Lower lobe of right lung (tissue), 2 donors: ENCODE results near the gene RBBP8NL. TPM values are rescaled to one million over a fixed set of nuclear protein-coding genes. Genes with fewer than 3 reads are reported as not detected.

ENCODE experiments used
- ATAC-seq, 2 donors: fragments of 200-7000 bp; cut with Tn5 transposase; one replicate each; pipeline ENCODE4 v1.9.1; 2020 to 2022; ENCODE audit warnings: mild to moderate bottlenecking in 2 of 2, moderate library complexity in 2 of 2
- DNase-seq: peaks from one replicate; pipeline ENCODE4 v3.0.0-alpha.2; 2020
- H3K27ac ChIP-seq: fragments of 200-600 bp; one replicate; pipeline ENCODE4 v1.8.0; 2022
- H3K27me3 ChIP-seq: fragments of 200-600 bp; one replicate; pipeline ENCODE4 v1.8.0; 2022; ENCODE audit warnings: low read depth
- H3K36me3 ChIP-seq: fragments of 200-600 bp; one replicate; pipeline ENCODE4 v1.8.0; 2022; ENCODE audit warnings: mild to moderate bottlenecking
- H3K4me1 ChIP-seq: fragments of 200-600 bp; one replicate; pipeline ENCODE4 v1.8.0; 2022
- H3K4me3 ChIP-seq: fragments of 200-600 bp; one replicate; pipeline ENCODE4 v1.8.0; 2022; ENCODE audit warnings: mild to moderate bottlenecking
- H3K9me3 ChIP-seq: fragments of 200-600 bp; one replicate; pipeline ENCODE4 v1.8.0; 2022
- CTCF ChIP-seq: fragments of 200-600 bp; IDR thresholded peaks from one replicate; pipeline ENCODE4 v1.8.0; 2022; ENCODE audit warnings: antibody characterized with exemption, mild to moderate bottlenecking
- intact Hi-C: fragments of 100-400 bp; cut with DNase I; formaldehyde crosslinking; loops from one replicate; pipeline ENCODE4 v1.11.0; 2022
- total RNA-seq: library from RNA; stranded (reverse); fragmentation: NEBNext Ultra II Directional; extraction: Animal tissue kit (Norgen Biotek cat#: 25700); gene quantifications from one replicate; pipeline ENCODE4 v1.2.1, GENCODE V29; 2021
- donor health status: DM: no; HTN: yes; CAD: no; lungs with severe emphysema.

Gene RBBP8NL
- total RNA-seq, 1 donor from 2014 or later = 2.0 TPM

- no peaks in the 10 kb centered on the region for H3K9me3 ChIP-seq
- intact Hi-C loops = loop anchor here (10.0 kb wide), 1 partner anchor 78 kb away; the partner anchor contains the start of gene ADRM1
- no peaks in the 10 kb centered on the region for H3K36me3 ChIP-seq
- no peaks in the 10 kb centered on the region for H3K27me3 ChIP-seq
- no peak overlapping the region for H3K4me3 ChIP-seq
- no peak overlapping the region for H3K27ac ChIP-seq
- TF ChIP-seq CTCF = peak; percentile 90
- DNase-seq (peak; percentile 83), ATAC-seq (peak; percentile 76 to 83)
- peaks cover 41% of the 10 kb centered on the region for H3K4me1 ChIP-seq
Observed at GRCh38 chr20:62382306-62383198, 44.8 kb downstream of the RBBP8NL start.

DNA sequence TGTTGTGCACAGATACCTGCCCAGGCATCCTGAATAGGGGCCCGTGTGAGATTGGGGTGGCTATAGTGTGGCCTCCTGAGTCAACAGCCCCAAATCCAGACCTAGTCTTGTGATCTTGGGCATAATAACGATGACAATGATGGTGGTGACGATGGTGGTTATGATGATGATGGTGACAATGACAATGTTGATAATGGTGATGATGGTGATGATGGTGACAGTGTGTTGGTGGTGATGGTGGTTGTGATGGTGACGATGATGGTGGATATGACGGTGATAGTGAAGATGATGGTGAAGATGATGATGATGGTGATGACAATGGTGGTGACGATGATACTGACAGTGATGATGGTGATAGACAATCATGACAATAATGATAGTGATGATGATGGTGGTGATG, 45.5 kb downstream of the RBBP8NL start:
- intact Hi-C loops = loop anchor here (10.0 kb wide), 1 partner anchor 77 kb away; the partner anchor contains the start of gene ADRM1
- DNase-seq (no peak), ATAC-seq (no peak)
- no peaks in the 10 kb centered on the region for H3K36me3 ChIP-seq
- no peaks in the 10 kb centered on the region for H3K9me3 ChIP-seq
- H3K4me1 ChIP-seq = peaks cover 46% of the 10 kb centered on the region
- no peak overlapping the region for H3K4me3 ChIP-seq
- H3K27ac ChIP-seq = peak overlapping the region; percentile 69
- no peak for TF ChIP-seq CTCF
- H3K27me3 ChIP-seq = no peaks in the 10 kb centered on the region

- TF ChIP-seq CTCF = no peak
- Histone ChIP-seq H3K36me3 (no peaks in the 10 kb centered on the region), H3K9me3 (no peaks in the 10 kb centered on the region), H3K4me3 (no peak overlapping the region), H3K27ac (peak overlapping the region; percentile 69), H3K27me3 (no peaks in the 10 kb centered on the region), H3K4me1 (peaks cover 51% of the 10 kb centered on the region)
- ATAC-seq (no peak), DNase-seq (no peak)
- intact Hi-C loops = loop anchor here (10.0 kb wide), 1 partner anchor 76 kb away; the partner anchor contains the start of gene ADRM1
Observed at GRCh38 chr20:62381202-62381797, 46.0 kb downstream of the RBBP8NL start.

DNA sequence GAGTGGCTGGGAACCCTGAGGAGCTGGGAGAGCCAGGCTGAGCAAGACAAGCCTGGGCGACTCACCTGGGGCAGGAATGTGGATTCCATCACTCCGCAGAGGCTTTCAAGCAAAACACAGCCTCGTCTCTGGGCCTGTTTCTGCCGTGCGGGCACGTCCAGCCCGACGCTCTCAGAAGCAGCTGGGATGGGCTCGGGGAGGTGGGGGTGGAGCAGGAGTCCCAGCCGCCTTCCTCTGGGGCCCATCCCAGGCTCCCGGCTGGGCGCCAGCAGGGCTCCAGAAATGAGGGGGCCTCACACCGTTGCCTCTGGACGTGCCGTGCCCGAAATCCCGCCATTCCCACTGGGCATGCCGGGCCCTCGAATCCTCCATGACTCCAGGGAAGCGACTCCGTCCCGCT, 49.1 kb downstream of the RBBP8NL start:
- TF ChIP-seq CTCF = no peak
- no peak for DNase-seq
- intact Hi-C loops = no loop called here

GRCh38 chr20:62377615-62378178, 49.6 kb downstream of the RBBP8NL start:
- peak; percentile 13 to 14 for ATAC-seq
- H3K4me1 ChIP-seq = peaks cover 58% of the 10 kb centered on the region
- peak overlapping the region; percentile 53 for H3K27ac ChIP-seq
- DNase-seq = no peak
- H3K4me3 ChIP-seq = no peak overlapping the region
- intact Hi-C loops = no loop called here
- no peaks in the 10 kb centered on the region for H3K36me3 ChIP-seq
- TF ChIP-seq CTCF = no peak
- H3K27me3 ChIP-seq = no peaks in the 10 kb centered on the region
- no peaks in the 10 kb centered on the region for H3K9me3 ChIP-seq

More for the DNA sequence above, 49.1 kb downstream of the RBBP8NL start:
- Histone ChIP-seq H3K36me3 (no peaks in the 10 kb centered on the region), H3K4me1 (peaks cover 58% of the 10 kb centered on the region), H3K9me3 (no peaks in the 10 kb centered on the region), H3K4me3 (no peak overlapping the region), H3K27me3 (no peaks in the 10 kb centered on the region), H3K27ac (peak overlapping the region; percentile 53)
- no peak for ATAC-seq
